ENCODE measurements around the gene DYNC2I2. TPM values are rescaled to one million over a fixed set of nuclear protein-coding genes. Genes with fewer than 3 reads are reported as not detected.
"Not testable (repeated sequence)": the region's sequence is repeated elsewhere in the genome, so short reads cannot be mapped to it uniquely, and the experiment has no call there.

DYNC2I2 gene
- polyA plus RNA-seq, 6 donors from 2014 or later, result 36.8 to 76.4 (median 49.7) TPM

- ATAC-seq (ENCODE audit: low read depth in 2 of 2) (no peak), DNase-seq (no peak)
- Mint-ChIP-seq H3K27ac (no peak overlapping the region), H3K27me3 (no peaks in the 10 kb centered on the region), H3K4me1 (no peaks in the 10 kb centered on the region), H3K4me3 (no peak overlapping the region), H3K9me3 (no peaks in the 10 kb centered on the region), H3K36me3 (peaks cover 23 to 35% of the 10 kb centered on the region in 2 donors)
These were observed 45.8 kb downstream of the DYNC2I2 start for GRCh38 chr9:128610897-128611296.

GRCh38 chr9:128607642-128608350 lies 48.9 kb downstream of the DYNC2I2 start:
- DNase-seq (no peak), ATAC-seq (ENCODE audit: low read depth in 2 of 2) (no peak)
- H3K4me1 Mint-ChIP-seq, result no peaks in the 10 kb centered on the region
- no peaks in the 10 kb centered on the region for H3K9me3 Mint-ChIP-seq
- no peak overlapping the region for H3K4me3 Mint-ChIP-seq
- no peaks in the 10 kb centered on the region for H3K27me3 Mint-ChIP-seq
- peak overlapping the region in 1 of 6 donors; percentile 47 for H3K27ac Mint-ChIP-seq
- peaks cover 27 to 35% of the 10 kb centered on the region in 2 donors for H3K36me3 Mint-ChIP-seq

- Mint-ChIP-seq H3K36me3 (peaks cover 13 to 26% of the 10 kb centered on the region in 2 donors), H3K4me3 (no peak overlapping the region), H3K4me1 (no peaks in the 10 kb centered on the region), H3K27me3 (no peaks in the 10 kb centered on the region), H3K9me3 (no peaks in the 10 kb centered on the region), H3K27ac (no peak overlapping the region)
- DNase-seq, result no peak
- no peak for ATAC-seq (ENCODE audit: low read depth in 2 of 2)
These were observed 53.0 kb downstream of the DYNC2I2 start for GRCh38 chr9:128603697-128604096.

- Mint-ChIP-seq H3K27me3 (no peaks in the 10 kb centered on the region), H3K27ac (no peak overlapping the region), H3K4me3 (no peak overlapping the region), H3K36me3 (peaks cover 12 to 15% of the 10 kb centered on the region in 2 donors), H3K4me1 (no peaks in the 10 kb centered on the region), H3K9me3 (no peaks in the 10 kb centered on the region)
- DNase-seq, result no peak
- ATAC-seq (ENCODE audit: low read depth in 2 of 2), result no peak
These were observed 56.5 kb downstream of the DYNC2I2 start for GRCh38 chr9:128600099-128600498.

- Mint-ChIP-seq H3K4me3 (no peak overlapping the region), H3K9me3 (no peaks in the 10 kb centered on the region), H3K27me3 (no peaks in the 10 kb centered on the region), H3K27ac (peak overlapping the region in 1 of 6 donors; percentile 21), H3K36me3 (peaks cover 17 to 20% of the 10 kb centered on the region in 2 donors), H3K4me1 (no peaks in the 10 kb centered on the region)
- DNase-seq (no peak), ATAC-seq (ENCODE audit: low read depth in 2 of 2) (no peak)
These were observed 61.2 kb downstream of the DYNC2I2 start for GRCh38 chr9:128595471-128595870.

- H3K4me1 Mint-ChIP-seq, result no peaks in the 10 kb centered on the region
- no peak for DNase-seq
- no peak for ATAC-seq (ENCODE audit: low read depth in 2 of 2)
- H3K9me3 Mint-ChIP-seq, result no peaks in the 10 kb centered on the region
- peaks cover 10 to 15% of the 10 kb centered on the region in 2 donors for H3K36me3 Mint-ChIP-seq
- H3K27ac Mint-ChIP-seq, result peak overlapping the region in 1 of 6 donors; percentile 70
- no peaks in the 10 kb centered on the region for H3K27me3 Mint-ChIP-seq
- H3K4me3 Mint-ChIP-seq, result peak overlapping the region in 1 of 8 donors; percentile 63
These were observed 62.8 kb downstream of the DYNC2I2 start for GRCh38 chr9:128593856-128594255.

- Mint-ChIP-seq H3K4me3 (no peak overlapping the region), H3K4me1 (no peaks in the 10 kb centered on the region), H3K27ac (no peak overlapping the region), H3K36me3 (peaks cover 10 to 11% of the 10 kb centered on the region in 2 donors), H3K27me3 (no peaks in the 10 kb centered on the region), H3K9me3 (no peaks in the 10 kb centered on the region)
- no peak for ATAC-seq (ENCODE audit: low read depth in 2 of 2)
- no peak for DNase-seq
These were observed 63.6 kb downstream of the DYNC2I2 start for GRCh38 chr9:128593039-128593438.

GRCh38 chr9:128588581-128589233 lies 67.9 kb downstream of the DYNC2I2 start:
- no peaks in the 10 kb centered on the region for H3K4me1 Mint-ChIP-seq
- no peak overlapping the region for H3K4me3 Mint-ChIP-seq
- H3K9me3 Mint-ChIP-seq, result no peaks in the 10 kb centered on the region
- no peak for DNase-seq
- peak overlapping the region in 1 of 6 donors; percentile 67 for H3K27ac Mint-ChIP-seq
- no peak for ATAC-seq (ENCODE audit: low read depth in 2 of 2)
- no peaks in the 10 kb centered on the region for H3K27me3 Mint-ChIP-seq
- peaks cover 15 to 34% of the 10 kb centered on the region in 2 donors for H3K36me3 Mint-ChIP-seq

GRCh38 chr9:128587453-128587852 lies 69.2 kb downstream of the DYNC2I2 start:
- H3K4me1 Mint-ChIP-seq, result no peaks in the 10 kb centered on the region
- peaks cover 20 to 39% of the 10 kb centered on the region in 2 donors for H3K36me3 Mint-ChIP-seq
- DNase-seq, result no peak
- no peak for ATAC-seq (ENCODE audit: low read depth in 2 of 2)
- H3K9me3 Mint-ChIP-seq, result no peaks in the 10 kb centered on the region
- peak overlapping the region in 1 of 6 donors; percentile 28 for H3K27ac Mint-ChIP-seq
- no peak overlapping the region for H3K4me3 Mint-ChIP-seq
- no peaks in the 10 kb centered on the region for H3K27me3 Mint-ChIP-seq

GRCh38 chr9:128586934-128587333 lies 69.7 kb downstream of the DYNC2I2 start:
- H3K4me1 Mint-ChIP-seq; H3K9me3 Mint-ChIP-seq; H3K4me3 Mint-ChIP-seq; H3K27me3 Mint-ChIP-seq; ATAC-seq (ENCODE audit: low read depth in 2 of 2); DNase-seq: not testable (repeated sequence)
- H3K27ac Mint-ChIP-seq, result peak overlapping the region in 1 of 6 donors; percentile 28
- peaks cover 24 to 39% of the 10 kb centered on the region in 2 donors for H3K36me3 Mint-ChIP-seq

GRCh38 chr9:128585155-128585554 lies 71.5 kb downstream of the DYNC2I2 start:
- H3K4me1 Mint-ChIP-seq; DNase-seq; H3K9me3 Mint-ChIP-seq; ATAC-seq (ENCODE audit: low read depth in 2 of 2); H3K27ac Mint-ChIP-seq; H3K27me3 Mint-ChIP-seq; H3K4me3 Mint-ChIP-seq: not testable (repeated sequence)
- H3K36me3 Mint-ChIP-seq, result peaks cover 24 to 39% of the 10 kb centered on the region in 2 donors
